Upper lobe of right lung (tissue), 1 donor: ENCODE measurements around the gene TMEM151B. TPM values are rescaled to one million over a fixed set of nuclear protein-coding genes. Genes with fewer than 3 reads are reported as not detected.

ENCODE experiments used
- ATAC-seq: fragments of 200-7000 bp; cut with Tn5 transposase; one replicate; pipeline ENCODE4 v1.9.1; 2020; ENCODE audit warnings: mild to moderate bottlenecking, moderate library complexity
- DNase-seq: peaks from one replicate; pipeline ENCODE4 v3.0.0-alpha.2; 2020
- H3K27ac ChIP-seq: fragments of 200-600 bp; one replicate; pipeline ENCODE4 v1.8.0; 2022
- H3K27me3 ChIP-seq: fragments of 200-600 bp; one replicate; pipeline ENCODE4 v1.8.0; 2022; ENCODE audit warnings: mild to moderate bottlenecking
- H3K36me3 ChIP-seq: fragments of 200-600 bp; one replicate; pipeline ENCODE4 v1.8.0; 2022
- H3K4me1 ChIP-seq: fragments of 200-600 bp; one replicate; pipeline ENCODE4 v1.8.0; 2022
- H3K4me3 ChIP-seq: fragments of 200-600 bp; one replicate; pipeline ENCODE4 v1.8.0; 2022; ENCODE audit warnings: mild to moderate bottlenecking
- H3K9me3 ChIP-seq: fragments of 200-600 bp; one replicate; pipeline ENCODE4 v1.8.0; 2022
- CTCF ChIP-seq: fragments of 200-600 bp; IDR thresholded peaks from one replicate; pipeline ENCODE4 v1.8.0; 2022; ENCODE audit warnings: antibody characterized with exemption
- intact Hi-C: fragments of 100-400 bp; cut with DNase I; formaldehyde crosslinking; loops from one replicate; pipeline ENCODE4 v1.11.0; 2022
- total RNA-seq: library from RNA; stranded (reverse); fragmentation: NEBNext Ultra II Directional; extraction: Animal tissue kit (Norgen Biotek cat#: 25700); gene quantifications from one replicate; pipeline ENCODE4 v1.2.1, GENCODE V29; 2021
- donor health status: DM: no; HTN: yes; CAD: no; lungs with severe emphysema.

TMEM151B gene
- total RNA-seq, 1 donor from 2014 or later, result not detected

DNA sequence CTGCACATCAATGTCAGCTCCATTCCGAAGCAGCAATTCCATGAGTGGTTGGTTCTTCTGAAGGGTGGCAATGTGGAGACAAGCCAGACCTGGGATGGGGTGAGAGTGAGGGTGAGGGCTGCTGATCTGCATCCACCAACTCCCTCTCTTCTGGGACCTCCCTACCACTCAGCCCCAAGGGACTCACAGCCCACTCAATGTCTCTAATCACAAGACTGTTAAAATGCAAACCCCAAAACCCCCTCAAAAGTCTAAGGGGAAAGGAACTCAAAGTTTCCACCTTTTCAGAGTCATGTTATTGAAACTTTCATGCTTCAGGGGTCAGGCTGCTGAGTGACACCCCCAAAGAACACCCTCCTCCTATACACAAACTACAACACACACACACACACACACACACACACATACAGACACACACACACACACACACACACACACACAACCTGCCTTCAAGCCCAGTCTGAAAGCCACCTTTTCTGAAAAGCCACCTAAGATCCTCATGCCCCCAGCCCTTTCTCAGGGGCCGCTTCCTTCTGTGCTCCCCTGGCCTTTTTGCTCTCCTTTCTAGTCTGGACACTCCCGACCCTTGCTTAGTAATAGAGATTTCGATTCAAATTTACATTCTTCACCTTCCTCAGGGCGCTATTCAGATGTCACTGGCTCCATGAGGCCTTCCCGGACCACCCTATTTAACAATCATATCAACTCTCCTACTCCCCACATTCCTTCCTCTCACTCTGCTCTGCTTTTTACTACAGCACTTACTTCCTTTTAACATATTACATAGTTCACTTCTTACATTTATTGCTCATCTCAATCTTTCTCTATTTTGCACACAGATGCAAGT lies 9.6 kb upstream of the TMEM151B start:
- TF ChIP-seq CTCF, result no peak
- peaks cover 8% of the 10 kb centered on the region for H3K36me3 ChIP-seq
- intact Hi-C loops, result no loop called here
- H3K27ac ChIP-seq, result no peak overlapping the region
- no peak overlapping the region for H3K4me3 ChIP-seq
- no peak for ATAC-seq
- no peaks in the 10 kb centered on the region for H3K9me3 ChIP-seq
- no peaks in the 10 kb centered on the region for H3K27me3 ChIP-seq
- peaks cover 43% of the 10 kb centered on the region for H3K4me1 ChIP-seq
- DNase-seq, result no peak

GRCh38 chr6:44261581-44261980 lies 8.7 kb upstream of the TMEM151B start:
- Histone ChIP-seq H3K36me3 (peaks cover 8% of the 10 kb centered on the region), H3K4me1 (peaks cover 37% of the 10 kb centered on the region), H3K27ac (no peak overlapping the region), H3K4me3 (no peak overlapping the region), H3K27me3 (no peaks in the 10 kb centered on the region), H3K9me3 (no peaks in the 10 kb centered on the region)
- ATAC-seq, result no peak
- intact Hi-C loops, result no loop called here
- no peak for DNase-seq
- no peak for TF ChIP-seq CTCF

DNA sequence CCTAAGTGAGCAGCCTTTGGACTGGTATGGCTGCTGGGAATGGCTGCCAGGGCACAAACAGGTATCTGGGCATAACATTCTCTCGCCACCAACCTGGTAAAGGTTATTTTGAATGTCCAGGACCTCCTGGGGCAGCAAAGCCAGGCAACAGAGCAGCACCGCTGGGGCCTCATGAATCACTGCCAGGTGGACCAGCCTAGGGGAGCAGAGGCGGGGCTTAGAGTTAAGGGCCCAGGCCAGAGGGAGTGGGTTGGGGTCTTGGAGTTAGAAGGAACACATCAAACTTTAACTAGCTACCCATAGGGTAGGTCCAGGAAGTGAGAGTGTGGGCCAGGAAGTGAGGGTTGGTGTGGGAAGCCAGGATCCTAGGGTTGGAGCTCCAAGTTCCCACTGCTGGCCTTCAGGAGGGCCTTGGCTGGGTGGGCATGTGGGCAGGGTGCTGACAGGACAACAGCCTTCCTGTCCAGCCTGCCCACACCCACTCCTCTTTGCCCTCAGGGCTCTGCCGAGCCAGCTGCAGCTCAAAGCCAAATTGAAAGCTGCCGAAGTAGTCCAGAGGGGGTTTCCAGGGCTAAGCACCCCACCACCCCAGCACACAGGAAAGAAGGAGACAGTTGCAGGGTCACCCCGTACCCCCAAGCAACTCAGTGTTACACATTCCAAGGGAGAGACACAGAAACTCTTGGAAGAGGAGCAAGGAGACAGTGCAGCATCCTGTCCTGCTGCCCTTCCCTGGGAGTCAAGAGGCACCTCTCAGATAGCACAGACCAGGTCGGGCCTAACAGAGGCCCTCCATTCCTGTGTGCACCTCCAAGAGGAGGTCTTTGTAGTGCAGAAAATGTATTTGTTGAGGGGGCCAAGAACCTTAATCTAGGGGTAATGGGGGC lies 7.5 kb upstream of the TMEM151B start:
- TF ChIP-seq CTCF, result no peak
- Histone ChIP-seq H3K27ac (peak overlapping the region; percentile 87), H3K36me3 (peaks cover 8% of the 10 kb centered on the region), H3K27me3 (no peaks in the 10 kb centered on the region), H3K4me3 (peak overlapping the region; percentile 89), H3K9me3 (no peaks in the 10 kb centered on the region), H3K4me1 (peaks cover 34% of the 10 kb centered on the region)
- no peak for DNase-seq
- intact Hi-C loops, result no loop called here
- no peak for ATAC-seq

- Histone ChIP-seq H3K36me3 (peaks cover 8% of the 10 kb centered on the region), H3K27me3 (no peaks in the 10 kb centered on the region), H3K4me1 (peaks cover 28% of the 10 kb centered on the region), H3K4me3 (peak overlapping the region; percentile 89), H3K9me3 (no peaks in the 10 kb centered on the region), H3K27ac (peak overlapping the region; percentile 87)
- DNase-seq, result no peak
- peak; percentile 32 for ATAC-seq
- TF ChIP-seq CTCF, result no peak
- intact Hi-C loops, result no loop called here
Observed at GRCh38 chr6:44263354-44264100, 6.7 kb upstream of the TMEM151B start.
